Fibroblast of peridontal ligament (primary cell): ENCODE data around the gene GZMH.
"Not testable (repeated sequence)": the region's sequence is repeated elsewhere in the genome, so short reads cannot be mapped to it uniquely, and the experiment has no call there.

ENCODE experiments used
- DNase-seq: peaks from one replicate; pipeline ENCODE4 v3.0.0-alpha.2; 2010; ENCODE audit errors: extremely low read depth

The GZMH gene, protein sequence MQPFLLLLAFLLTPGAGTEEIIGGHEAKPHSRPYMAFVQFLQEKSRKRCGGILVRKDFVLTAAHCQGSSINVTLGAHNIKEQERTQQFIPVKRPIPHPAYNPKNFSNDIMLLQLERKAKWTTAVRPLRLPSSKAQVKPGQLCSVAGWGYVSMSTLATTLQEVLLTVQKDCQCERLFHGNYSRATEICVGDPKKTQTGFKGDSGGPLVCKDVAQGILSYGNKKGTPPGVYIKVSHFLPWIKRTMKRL

GRCh38 chr14:24609655-24610344, at the start of gene GZMH:
GZMH (minus strand) TSS chr14:24609685; CDS start chr14:24609613, 72 bp downstream.
- no peak for DNase-seq

- not testable (repeated sequence) for DNase-seq
Measured at GRCh38 chr14:24648361-24648760, 38.9 kb upstream of the GZMH start.

DNA sequence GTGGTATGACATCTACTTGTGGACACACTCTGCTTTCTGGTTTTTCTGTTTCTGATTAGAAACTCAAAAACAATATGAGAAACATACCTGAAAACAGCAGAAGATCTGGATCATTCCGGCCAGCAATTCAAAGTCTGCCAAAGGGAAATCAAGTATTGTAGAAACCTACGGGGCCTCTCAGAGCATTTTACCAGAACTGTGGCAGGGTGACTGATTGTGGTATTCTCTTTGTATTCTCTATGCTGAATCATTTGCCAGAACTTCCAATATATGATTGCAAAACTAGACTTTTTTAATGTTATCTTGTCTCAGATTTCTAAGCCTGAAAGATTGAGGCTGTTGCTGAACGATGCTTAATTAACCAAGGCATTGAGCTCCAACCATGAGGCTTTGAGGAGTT, 30.4 kb upstream of the GZMH start:
- no peak for DNase-seq

- no peak for DNase-seq
Measured at GRCh38 chr14:24639270-24639669, 29.8 kb upstream of the GZMH start.

- no peak for DNase-seq
Measured at GRCh38 chr14:24634158-24634557, 24.7 kb upstream of the GZMH start, which contains the start of gene GZMB. GZMB (minus strand) TSS chr14:24634190; CDS start chr14:24634160, 30 bp downstream.

DNA sequence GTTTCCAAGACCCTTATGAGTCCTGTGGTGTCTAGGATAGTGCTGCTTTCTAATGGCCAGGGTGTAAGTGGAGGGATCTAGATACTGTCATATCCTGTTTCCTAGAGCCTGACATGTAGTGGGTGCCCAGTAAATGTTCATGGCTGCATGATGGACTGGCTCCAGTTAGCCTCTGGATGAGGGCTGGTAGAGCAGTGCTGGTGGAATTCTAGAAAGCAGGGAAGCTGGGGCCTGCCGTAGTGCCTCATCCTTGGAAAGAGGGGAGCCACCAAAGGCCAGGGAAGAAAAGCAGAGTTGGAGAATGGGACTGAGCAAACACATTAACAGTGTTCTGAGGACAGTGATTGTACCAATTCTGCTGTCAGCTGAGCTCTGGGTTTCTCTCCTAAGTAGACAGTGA, 23.9 kb upstream of the GZMH start:
- DNase-seq: no peak

DNA sequence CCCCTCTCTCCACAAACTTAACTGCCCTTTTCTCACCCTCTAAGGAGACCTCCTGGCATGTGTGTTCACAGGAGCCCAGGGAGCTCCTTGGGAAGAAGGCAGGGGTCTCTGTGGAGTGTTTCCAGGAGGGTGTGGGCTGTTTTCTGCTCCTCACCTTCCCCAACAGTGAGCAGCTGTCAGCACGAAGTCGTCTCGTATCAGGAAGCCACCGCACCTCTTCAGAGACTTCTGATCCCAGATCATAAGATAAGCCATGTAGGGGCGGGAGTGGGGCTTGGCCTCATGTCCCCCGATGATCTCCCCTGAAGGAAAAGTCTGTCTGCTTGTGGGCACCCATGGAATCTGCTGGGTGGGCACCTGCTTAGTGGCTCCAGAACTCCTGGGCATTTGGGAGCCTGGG, 23.3 kb upstream of the GZMH start:
- DNase-seq: no peak

- no peak for DNase-seq
Measured at GRCh38 chr14:24632336-24632735, 22.9 kb upstream of the GZMH start.

DNA sequence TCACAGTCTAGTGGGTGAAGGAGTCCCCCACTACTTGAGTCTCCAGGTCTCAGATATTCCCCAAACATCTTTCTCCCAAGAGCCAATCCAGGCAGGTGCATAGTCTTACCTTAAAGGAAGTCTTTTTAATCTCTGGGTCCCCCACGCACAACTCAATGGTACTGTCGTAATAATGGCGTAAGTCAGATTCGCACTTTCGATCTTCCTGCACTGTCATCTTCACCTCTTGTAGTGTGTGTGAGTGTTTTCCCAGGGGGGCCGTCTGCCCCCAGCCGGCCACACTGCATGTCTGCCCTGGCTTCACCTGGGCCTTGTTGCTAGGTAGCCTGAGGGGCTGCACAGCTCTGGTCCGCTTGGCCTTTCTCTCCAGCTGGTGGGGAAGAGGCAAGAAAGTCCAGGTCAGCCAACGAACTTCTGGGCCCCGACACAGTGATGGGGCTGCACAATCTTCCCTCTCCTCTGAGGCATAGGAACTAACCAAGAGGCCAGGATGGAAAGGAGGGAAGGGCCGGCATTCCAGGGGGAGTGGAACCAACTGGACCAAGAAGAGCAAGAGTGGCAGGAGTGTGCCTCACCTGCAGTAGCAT, 22.4 kb upstream of the GZMH start:
- DNase-seq: no peak

DNA sequence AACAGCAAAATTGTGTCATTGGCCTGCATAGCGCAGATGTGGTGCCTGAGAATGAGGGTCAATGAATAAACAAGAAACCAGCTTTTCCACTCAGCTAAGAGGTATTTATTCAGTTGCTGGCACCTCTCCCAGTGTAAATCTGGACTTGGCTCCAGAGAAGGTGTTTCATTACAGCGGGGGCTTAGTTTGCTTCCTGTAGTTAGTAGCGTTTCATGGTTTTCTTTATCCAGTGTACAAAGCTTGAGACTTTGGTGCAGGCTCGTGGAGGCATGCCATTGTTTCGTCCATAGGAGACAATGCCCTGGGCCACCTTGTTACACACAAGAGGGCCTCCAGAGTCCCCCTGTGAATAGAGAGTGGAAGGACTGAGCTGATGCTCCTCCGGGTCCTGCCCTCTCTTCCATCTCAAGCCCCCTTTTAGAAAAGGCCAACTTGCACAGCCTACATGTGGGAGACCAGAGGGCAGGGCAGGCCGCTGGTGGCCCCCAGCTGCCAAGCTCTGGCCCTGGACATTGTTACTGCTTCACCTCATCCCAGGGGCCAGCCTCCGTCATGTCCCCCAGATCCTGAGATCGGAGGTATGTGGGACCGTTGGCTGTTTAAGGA, 21.5 kb upstream of the GZMH start:
- DNase-seq: peak; percentile 2

DNA sequence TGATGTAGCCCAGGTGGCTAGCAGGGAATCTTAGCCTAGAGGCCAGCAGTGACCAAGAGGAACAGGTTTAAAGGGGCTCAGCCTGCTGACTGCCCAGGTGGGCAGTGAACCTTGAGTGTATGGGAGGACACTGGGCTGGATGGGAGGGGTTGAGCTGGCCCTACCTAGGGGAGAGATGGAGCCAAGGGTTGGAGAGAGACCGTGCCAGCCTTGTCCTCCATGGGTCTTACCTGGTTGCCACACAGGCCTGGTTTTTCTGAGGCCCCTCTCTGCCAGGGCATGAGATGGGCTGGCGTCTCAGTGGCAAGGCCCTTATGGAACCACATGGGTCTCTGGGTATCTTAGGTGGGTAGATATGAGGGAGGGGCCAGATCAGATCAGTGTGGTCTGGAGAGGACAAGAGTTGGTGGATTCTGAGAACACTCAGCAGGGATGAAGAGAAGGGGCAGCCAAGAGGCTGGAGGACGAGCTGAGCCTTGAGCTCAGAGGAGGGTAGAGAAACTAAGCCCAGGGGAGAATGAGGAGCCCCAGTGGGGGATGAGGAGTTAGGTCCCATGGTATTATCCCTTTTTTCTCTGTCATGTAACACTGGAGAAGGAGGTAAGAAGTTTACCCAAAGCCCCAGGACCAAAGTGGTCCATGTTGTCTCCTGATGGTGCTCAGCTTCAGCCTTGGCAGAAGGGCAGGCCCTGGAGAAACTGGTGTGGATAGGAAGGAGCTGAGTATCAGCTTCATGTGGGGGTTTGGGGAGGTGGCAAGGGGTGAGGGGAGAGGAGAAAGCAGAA, 20.8 kb upstream of the GZMH start:
- no peak for DNase-seq

- DNase-seq: no peak
Measured at GRCh38 chr14:24629521-24629920, 20.0 kb upstream of the GZMH start.

DNA sequence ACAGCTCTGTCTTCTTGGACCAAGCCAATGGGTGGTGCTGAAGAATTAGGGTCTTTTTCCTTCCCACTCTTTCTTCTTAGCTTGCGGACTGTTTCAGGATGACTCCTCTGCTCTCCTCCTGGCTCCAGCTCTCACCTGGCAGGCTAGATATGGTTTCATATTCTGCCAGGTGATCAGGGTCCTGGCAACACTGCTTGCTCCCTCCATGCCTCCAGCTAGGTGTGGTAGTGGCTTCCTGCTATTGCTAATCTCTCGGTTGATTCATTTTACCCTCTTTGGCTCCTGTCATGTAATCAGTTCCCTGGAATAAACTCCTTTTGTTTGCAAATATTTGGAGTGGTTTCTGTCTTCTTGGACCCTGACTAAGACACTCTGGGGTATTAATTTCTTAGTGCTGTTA, 4.3 kb upstream of the GZMH start:
- no peak for DNase-seq

DNA sequence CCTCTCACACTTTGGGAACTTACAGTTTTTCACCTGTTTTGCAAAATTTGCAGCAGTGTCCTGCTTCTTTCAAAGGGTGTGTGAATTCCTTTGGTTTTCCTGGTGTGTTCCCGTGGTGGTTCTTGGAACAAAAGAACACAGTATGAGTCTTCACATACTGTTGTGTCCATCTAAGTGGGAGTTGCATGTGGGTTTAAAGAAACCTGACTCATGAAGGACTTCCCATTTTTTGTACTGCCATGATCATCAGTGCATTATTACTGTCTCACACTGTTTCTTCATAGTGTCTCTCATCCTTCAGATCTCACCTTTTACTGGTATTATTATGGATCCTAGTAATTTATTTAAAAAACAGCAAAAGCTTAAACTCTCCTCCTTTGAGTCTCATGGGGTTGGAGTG, 3.8 kb upstream of the GZMH start:
- no peak for DNase-seq

DNA sequence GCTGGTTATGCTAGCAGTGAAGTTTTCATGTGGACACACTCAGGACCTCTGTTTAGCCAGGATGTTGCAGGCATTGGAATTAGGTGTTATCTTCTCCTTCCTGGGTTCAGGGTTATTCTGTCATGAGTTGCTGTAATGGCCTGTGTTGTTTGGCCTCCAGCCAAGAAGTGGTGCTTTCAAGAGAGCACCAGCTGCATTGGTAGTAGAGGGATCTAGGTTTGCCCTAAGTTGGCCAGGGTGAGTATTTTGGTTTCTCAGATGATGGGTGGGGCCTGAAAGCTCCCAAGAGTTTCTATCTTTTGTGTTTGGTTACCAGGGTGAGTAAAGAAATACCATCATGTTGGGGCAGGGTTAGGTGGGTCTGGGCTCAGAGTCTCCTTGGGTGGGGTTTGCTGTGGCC, 2.7 kb upstream of the GZMH start:
- no peak for DNase-seq

DNA sequence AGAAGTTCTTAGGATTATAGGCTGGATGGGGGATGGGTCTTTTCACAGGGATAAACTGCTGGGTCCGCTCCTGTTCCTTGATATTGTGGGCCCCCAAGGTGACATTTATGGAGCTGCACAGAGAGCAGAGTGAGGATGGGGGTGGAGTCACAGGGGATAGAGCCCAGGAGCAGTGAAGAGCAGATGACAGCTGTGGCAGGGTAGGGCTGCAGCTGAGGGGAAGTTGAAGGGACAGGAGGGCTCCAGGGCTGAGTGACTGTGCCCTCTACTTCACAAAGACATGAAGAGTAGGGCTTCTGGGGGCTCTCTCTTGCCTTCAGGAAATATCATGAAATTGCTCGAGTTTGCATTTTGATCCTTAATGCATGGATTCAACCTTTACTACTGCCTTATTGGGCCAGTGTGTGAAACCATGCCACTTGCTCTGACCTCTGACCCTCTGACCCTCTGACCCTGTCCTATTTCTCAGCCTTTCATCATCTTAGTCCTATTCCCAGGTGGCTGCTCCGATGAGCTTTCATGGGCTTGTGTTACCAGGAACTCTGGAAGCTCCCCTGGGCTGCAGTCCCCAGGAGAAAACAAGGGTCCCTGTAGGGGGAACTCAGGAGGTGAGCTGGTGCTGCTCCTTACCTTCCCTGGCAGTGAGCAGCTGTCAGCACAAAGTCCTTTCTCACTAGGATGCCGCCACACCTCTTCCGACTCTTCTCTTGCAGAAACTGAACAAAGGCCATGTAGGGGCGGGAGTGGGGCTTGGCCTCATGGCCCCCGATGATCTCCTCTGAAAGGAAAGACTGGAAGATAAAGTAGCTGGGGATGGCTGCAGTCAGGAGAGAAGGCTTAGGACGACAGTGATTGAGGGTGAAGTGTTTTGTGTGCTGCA, 1.6 kb downstream of the GZMH start:
- DNase-seq: no peak

DNA sequence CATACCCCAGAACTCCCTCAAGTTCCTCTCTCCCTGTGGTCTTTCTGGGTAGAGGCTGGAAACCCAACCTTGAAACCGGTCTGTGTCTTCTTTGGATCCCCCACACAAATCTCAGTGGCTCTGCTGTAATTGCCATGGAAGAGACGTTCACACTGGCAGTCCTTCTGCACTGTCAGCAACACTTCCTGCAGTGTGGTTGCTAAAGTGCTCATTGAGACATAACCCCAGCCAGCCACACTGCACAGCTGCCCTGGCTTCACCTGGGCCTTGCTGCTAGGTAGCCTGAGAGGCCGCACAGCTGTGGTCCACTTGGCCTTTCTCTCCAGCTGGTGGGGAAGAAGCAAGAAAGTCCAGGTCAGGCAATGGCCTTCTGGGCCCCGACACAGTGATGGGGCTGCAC, 2.4 kb downstream of the GZMH start:
- no peak for DNase-seq

- DNase-seq: no peak
Measured at GRCh38 chr14:24606297-24606696, 3.2 kb downstream of the GZMH start.

DNA sequence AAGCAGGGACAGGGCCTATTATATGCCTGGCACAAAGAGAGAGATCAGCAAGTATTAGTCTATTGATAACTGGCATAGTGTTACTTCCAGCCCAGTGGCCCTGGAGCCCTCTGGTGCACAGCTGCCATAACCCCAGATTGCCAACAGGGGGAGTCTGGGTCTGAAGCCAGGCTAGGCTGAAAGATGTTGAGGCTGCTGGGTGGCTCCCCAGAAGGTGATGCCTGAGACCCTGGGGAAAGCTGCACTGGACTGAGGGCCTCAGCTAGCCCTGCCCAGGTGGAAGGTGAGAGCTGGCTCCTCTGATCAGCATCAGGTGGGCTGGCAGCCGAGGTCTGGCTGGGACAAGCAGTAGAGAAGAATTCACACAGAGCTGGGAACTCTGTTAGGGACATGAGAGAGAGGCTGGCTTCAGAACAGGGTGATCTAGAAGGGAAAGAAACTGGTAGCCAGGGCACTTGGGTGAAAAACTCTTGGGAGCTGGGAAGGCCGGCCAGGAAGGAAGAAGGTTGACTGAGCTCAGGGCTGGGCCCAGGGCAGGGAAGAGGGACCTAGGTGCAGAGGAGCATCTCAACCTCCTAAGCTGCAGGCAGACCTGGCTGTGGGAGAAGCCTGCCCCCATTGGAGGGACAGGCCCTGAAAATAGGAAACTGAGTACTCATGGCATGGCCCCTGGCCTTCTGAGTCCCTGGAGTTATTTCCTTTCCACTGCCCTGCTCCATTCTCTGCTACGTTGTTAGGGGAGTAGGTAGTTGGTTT, 3.9 kb downstream of the GZMH start:
- no peak for DNase-seq

- no peak for DNase-seq
Measured at GRCh38 chr14:24597403-24597802, 12.1 kb downstream of the GZMH start.
